ENCODE results near the gene MUC5B.

The MUC5B gene

DNA sequence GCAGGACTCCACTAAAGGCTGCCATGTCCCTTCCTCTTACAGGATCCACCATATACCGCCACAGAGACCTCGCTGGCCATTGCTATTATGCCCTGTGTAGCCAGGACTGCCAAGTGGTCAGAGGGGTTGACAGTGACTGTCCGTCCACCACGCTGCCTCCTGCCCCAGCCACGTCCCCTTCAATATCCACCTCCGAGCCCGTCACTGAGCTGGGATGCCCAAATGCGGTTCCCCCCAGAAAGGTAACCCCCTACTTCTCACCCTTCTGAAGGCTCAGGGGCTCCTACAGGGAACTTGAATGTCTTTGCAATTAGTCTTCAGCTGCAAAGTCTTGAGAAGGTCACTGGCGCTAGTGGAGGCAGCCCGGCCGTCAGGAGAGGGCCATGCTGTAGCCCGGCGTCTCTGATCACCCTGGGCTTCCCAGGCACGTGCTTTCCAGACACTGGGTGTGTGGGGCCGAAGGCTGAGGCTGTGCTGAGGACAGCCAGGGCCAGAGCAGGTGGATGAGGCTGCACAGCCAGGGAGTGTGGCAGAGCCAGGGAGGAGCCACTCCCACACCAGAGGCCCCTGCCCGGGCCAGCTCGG is 30.0 kb upstream of the MUC5B start:
- Histone ChIP-seq H3K27ac (replicated peaks) (no peak overlapping the region), H3K4me3 (replicated peaks; ENCODE audit: insufficient read depth, low read length) (no peak overlapping the region), H3K27me3 (ENCODE audit: insufficient read depth, poor library complexity, severe bottlenecking) (no peaks in the 10 kb centered on the region)
- no peak for TF ChIP-seq CTCF (IDR thresholded peaks at IDR 0.05; ENCODE audit: insufficient read depth, low read length)
- TF ChIP-seq POLR2AphosphoS5 (IDR thresholded peaks at IDR 0.05; ENCODE audit: low read depth) = no peak
- no peak for TF ChIP-seq GABPA (IDR thresholded peaks at IDR 0.05; ENCODE audit: low read depth)
- TF ChIP-seq SPI1 (IDR thresholded peaks at IDR 0.05; ENCODE audit: borderline replicate concordance, low read depth) = no peak
- no peak for TF ChIP-seq REST (IDR thresholded peaks at IDR 0.05; ENCODE audit: insufficient replicate concordance, low read depth)
- DNase-seq (ENCODE audit: low read depth in 1 of 2, low spot score in 1 of 2) = no peak

DNA sequence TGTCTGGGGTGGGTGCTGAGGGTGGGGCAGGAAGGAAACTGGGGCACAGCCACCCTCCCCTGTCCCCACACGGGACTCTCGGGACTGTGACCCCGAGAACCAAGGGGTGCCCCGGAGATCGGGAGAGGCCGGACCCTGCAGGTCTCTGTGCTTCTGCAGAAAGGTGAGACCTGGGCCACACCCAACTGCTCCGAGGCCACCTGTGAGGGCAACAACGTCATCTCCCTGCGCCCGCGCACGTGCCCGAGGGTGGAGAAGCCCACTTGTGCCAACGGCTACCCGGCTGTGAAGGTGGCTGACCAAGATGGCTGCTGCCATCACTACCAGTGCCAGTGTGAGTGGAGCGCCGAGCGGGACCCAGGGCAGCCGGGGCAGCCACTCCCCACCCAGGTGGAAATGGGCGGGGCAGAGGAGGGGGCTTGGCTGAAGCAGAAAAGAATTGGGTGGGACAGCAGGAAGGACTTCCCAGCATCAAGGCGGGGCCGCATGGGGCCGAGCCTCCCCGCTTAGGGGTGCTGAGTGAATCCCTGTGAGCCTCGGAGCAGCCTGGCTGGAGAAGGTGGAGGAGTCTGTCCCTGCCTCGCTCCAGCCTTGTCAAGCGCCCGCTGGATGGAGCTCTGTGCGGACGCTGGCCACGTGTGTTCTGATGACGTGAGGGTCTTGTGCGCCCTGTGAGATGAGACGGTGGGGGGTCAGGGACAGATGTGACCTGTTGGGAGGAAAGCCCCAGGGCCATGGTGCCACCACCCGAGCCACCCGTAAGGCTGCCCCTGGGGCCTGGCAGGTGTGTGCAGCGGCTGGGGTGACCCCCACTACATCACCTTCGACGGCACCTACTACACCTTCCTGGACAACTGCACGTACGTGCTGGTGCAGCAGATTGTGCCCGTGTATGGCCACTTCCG is 29.3 kb upstream of the MUC5B start:
- Histone ChIP-seq H3K4me3 (replicated peaks; ENCODE audit: insufficient read depth, low read length) (no peak overlapping the region), H3K27me3 (ENCODE audit: insufficient read depth, poor library complexity, severe bottlenecking) (no peaks in the 10 kb centered on the region), H3K27ac (replicated peaks) (no peak overlapping the region)
- no peak for DNase-seq (ENCODE audit: low read depth in 1 of 2, low spot score in 1 of 2)
- TF ChIP-seq CTCF (IDR thresholded peaks at IDR 0.05; ENCODE audit: insufficient read depth, low read length) (no peak), POLR2AphosphoS5 (IDR thresholded peaks at IDR 0.05; ENCODE audit: low read depth) (no peak), SPI1 (IDR thresholded peaks at IDR 0.05; ENCODE audit: borderline replicate concordance, low read depth) (no peak), REST (IDR thresholded peaks at IDR 0.05; ENCODE audit: insufficient replicate concordance, low read depth) (no peak), GABPA (IDR thresholded peaks at IDR 0.05; ENCODE audit: low read depth) (no peak)

DNA sequence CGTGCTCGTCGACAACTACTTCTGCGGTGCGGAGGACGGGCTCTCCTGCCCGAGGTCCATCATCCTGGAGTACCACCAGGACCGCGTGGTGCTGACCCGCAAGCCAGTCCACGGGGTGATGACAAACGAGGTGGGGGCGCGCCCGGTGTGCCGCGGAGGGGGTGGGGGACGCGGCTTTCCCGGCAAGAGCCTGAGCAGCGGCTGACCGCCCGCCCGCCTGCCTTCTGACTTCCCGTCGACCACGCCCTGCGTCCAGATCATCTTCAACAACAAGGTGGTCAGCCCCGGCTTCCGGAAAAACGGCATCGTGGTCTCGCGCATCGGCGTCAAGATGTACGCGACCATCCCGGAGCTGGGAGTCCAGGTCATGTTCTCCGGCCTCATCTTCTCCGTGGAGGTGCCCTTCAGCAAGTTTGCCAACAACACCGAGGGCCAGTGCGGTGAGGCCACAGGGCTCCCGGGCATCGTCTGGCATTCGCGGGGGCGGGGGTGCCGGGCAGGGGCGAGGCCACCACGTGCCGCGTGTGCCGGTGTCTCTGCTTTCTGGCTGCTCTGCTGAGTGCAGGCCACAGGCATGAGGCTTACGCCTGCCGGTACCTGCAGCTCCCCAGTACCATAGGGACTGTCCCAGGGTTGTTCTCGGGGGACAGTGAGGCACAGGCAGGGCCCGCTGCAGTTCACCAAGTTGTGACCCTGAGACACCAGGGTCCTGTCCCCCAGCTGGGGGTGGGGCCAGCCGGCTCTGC is 28.5 kb upstream of the MUC5B start:
- DNase-seq (ENCODE audit: low read depth in 1 of 2, low spot score in 1 of 2) = no peak
- Histone ChIP-seq H3K27me3 (ENCODE audit: insufficient read depth, poor library complexity, severe bottlenecking) (no peaks in the 10 kb centered on the region), H3K27ac (replicated peaks) (no peak overlapping the region), H3K4me3 (replicated peaks; ENCODE audit: insufficient read depth, low read length) (no peak overlapping the region)
- no peak for TF ChIP-seq SPI1 (IDR thresholded peaks at IDR 0.05; ENCODE audit: borderline replicate concordance, low read depth)
- no peak for TF ChIP-seq GABPA (IDR thresholded peaks at IDR 0.05; ENCODE audit: low read depth)
- TF ChIP-seq CTCF (IDR thresholded peaks at IDR 0.05; ENCODE audit: insufficient read depth, low read length) = no peak
- TF ChIP-seq REST (IDR thresholded peaks at IDR 0.05; ENCODE audit: insufficient replicate concordance, low read depth) = no peak
- TF ChIP-seq POLR2AphosphoS5 (IDR thresholded peaks at IDR 0.05; ENCODE audit: low read depth) = no peak
